ENCODE results near the gene KCNMA1. TPM values are rescaled to one million over a fixed set of nuclear protein-coding genes. Genes with fewer than 3 reads are reported as not detected.

KCNMA1 gene
- total RNA-seq, 1 donor, result 77.8 TPM

DNA sequence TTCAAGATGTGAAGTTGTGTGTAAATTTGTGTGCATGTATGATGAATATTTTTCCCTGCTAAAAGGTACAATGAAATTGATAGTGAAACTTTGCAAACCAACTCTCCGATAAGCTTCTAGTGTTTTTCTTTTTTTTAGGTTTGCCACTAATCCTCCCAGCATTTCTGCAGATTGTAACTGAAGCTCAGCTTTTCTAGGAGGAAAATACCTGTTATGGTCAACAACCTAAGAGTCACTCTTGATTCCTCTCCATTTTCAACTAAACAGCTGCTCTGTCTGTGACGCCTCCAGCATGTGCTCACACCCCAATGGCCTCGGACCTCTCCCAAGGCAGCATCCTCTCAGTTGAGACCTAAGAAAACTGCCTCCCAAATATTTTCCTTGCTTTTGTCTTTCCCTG is 406.2 kb downstream of the KCNMA1 start:
- DNase-seq (ENCODE audit: insufficient read length, low spot score, missing footprints), result no peak
- Histone ChIP-seq H3K4me1 (ENCODE audit: insufficient read depth, low read length) (peaks cover 18% of the 10 kb centered on the region), H3K36me3 (ENCODE audit: insufficient read depth, low read length) (no peaks in the 10 kb centered on the region), H3K4me2 (ENCODE audit: insufficient read depth, low read length) (no peak overlapping the region), H3K27me3 (ENCODE audit: insufficient read depth, low read length) (no peaks in the 10 kb centered on the region), H3K9me3 (ENCODE audit: low read depth, low read length) (no peaks in the 10 kb centered on the region), H3K4me3 (ENCODE audit: insufficient read depth, low read length) (no peak overlapping the region), H4K20me1 (ENCODE audit: insufficient read depth, low read length) (no peaks in the 10 kb centered on the region), H2AFZ (ENCODE audit: low read length) (no peak overlapping the region), H3K27ac (ENCODE audit: low read depth, low read length) (no peak overlapping the region), H3K79me2 (ENCODE audit: insufficient read depth, low read length) (no peaks in the 10 kb centered on the region)
- TF ChIP-seq, protein P1, sequence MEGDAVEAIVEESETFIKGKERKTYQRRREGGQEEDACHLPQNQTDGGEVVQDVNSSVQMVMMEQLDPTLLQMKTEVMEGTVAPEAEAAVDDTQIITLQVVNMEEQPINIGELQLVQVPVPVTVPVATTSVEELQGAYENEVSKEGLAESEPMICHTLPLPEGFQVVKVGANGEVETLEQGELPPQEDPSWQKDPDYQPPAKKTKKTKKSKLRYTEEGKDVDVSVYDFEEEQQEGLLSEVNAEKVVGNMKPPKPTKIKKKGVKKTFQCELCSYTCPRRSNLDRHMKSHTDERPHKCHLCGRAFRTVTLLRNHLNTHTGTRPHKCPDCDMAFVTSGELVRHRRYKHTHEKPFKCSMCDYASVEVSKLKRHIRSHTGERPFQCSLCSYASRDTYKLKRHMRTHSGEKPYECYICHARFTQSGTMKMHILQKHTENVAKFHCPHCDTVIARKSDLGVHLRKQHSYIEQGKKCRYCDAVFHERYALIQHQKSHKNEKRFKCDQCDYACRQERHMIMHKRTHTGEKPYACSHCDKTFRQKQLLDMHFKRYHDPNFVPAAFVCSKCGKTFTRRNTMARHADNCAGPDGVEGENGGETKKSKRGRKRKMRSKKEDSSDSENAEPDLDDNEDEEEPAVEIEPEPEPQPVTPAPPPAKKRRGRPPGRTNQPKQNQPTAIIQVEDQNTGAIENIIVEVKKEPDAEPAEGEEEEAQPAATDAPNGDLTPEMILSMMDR (IDR thresholded peaks at IDR 0.05; ENCODE audit: extremely low read depth, low read depth, low read length), result no peak

DNA sequence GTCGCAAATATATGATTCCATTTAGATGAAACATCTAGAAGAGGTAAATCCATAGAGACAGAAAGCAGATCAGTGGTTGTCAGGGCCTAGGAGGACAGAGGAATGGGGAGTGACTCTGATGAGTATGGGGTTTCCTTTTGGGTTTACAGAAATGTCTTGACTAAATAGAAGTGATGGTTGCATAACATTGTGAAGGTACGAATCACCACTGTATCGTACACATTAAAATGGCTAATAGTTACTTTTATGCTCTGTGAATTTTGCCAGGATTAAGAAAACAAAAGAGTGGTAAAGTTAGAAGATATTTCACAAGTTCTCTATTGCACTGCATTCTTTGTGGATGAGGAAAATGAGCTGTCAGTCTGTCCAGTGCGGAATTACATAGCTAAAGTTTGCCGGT is 407.4 kb downstream of the KCNMA1 start:
- TF ChIP-seq, protein P1 (IDR thresholded peaks at IDR 0.05; ENCODE audit: extremely low read depth, low read depth, low read length), result no peak
- Histone ChIP-seq H3K4me3 (ENCODE audit: insufficient read depth, low read length) (no peak overlapping the region), H3K9me3 (ENCODE audit: low read depth, low read length) (no peaks in the 10 kb centered on the region), H3K27ac (ENCODE audit: low read depth, low read length) (peak overlapping the region; percentile 69), H3K4me2 (ENCODE audit: insufficient read depth, low read length) (peak overlapping the region; percentile 40), H3K36me3 (ENCODE audit: insufficient read depth, low read length) (no peaks in the 10 kb centered on the region), H3K79me2 (ENCODE audit: insufficient read depth, low read length) (no peaks in the 10 kb centered on the region), H4K20me1 (ENCODE audit: insufficient read depth, low read length) (no peaks in the 10 kb centered on the region), H2AFZ (ENCODE audit: low read length) (peak overlapping the region; percentile 74), H3K4me1 (ENCODE audit: insufficient read depth, low read length) (peaks cover 18% of the 10 kb centered on the region), H3K27me3 (ENCODE audit: insufficient read depth, low read length) (no peaks in the 10 kb centered on the region)
- peak; percentile 26 for DNase-seq (ENCODE audit: insufficient read length, low spot score, missing footprints)

DNA sequence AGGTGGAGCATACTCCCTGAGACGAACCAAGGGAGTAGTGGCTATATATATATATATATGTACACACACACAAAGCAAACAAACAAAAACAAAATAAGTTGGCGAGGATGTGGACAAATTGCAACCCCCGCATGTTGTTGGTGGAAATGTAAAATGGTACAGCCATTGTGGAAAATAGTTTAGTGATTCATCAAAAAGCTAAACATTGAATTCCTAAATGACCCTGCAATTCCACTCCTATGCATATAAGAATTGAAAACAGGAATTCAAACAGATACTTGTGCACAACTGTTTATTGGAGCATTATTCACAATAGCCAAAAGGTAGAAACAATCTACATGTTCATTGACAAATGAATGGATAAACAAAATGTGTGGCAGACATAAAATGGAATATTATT is 407.9 kb downstream of the KCNMA1 start:
- Histone ChIP-seq H3K27ac (ENCODE audit: low read depth, low read length) (peak overlapping the region; percentile 69), H3K4me2 (ENCODE audit: insufficient read depth, low read length) (peak overlapping the region; percentile 40), H3K4me1 (ENCODE audit: insufficient read depth, low read length) (peaks cover 18% of the 10 kb centered on the region), H3K27me3 (ENCODE audit: insufficient read depth, low read length) (no peaks in the 10 kb centered on the region), H3K9me3 (ENCODE audit: low read depth, low read length) (no peaks in the 10 kb centered on the region), H2AFZ (ENCODE audit: low read length) (no peak overlapping the region), H3K4me3 (ENCODE audit: insufficient read depth, low read length) (no peak overlapping the region), H3K79me2 (ENCODE audit: insufficient read depth, low read length) (no peaks in the 10 kb centered on the region), H4K20me1 (ENCODE audit: insufficient read depth, low read length) (no peaks in the 10 kb centered on the region), H3K36me3 (ENCODE audit: insufficient read depth, low read length) (no peaks in the 10 kb centered on the region)
- peak; percentile 8 for DNase-seq (ENCODE audit: insufficient read length, low spot score, missing footprints)
- TF ChIP-seq, protein P1 (IDR thresholded peaks at IDR 0.05; ENCODE audit: extremely low read depth, low read depth, low read length), result no peak

DNA sequence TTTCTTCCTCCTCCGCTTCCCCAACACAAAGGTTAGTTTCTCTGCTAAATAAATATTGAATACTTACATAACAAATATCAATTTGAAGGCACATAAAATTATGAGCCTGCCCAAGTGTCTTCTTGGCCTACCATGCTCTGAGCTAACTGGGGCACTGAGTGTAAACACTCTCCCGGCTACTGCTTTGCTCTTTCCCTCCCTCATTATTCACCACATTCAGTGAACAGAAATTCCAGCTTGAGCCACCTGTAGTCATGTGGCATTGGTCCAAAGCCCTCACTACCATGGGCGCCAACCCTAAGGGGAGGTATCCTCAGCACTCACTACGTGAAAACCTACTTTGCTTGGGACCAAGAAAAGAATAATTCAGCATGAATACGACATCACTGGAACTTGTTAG is 409.0 kb downstream of the KCNMA1 start:
- H3K4me1 ChIP-seq (ENCODE audit: insufficient read depth, low read length), result peaks cover 18% of the 10 kb centered on the region
- H3K27ac ChIP-seq (ENCODE audit: low read depth, low read length), result no peak overlapping the region
- H3K4me2 ChIP-seq (ENCODE audit: insufficient read depth, low read length), result no peak overlapping the region
- TF ChIP-seq, protein P1 (IDR thresholded peaks at IDR 0.05; ENCODE audit: extremely low read depth, low read depth, low read length), result no peak
- no peaks in the 10 kb centered on the region for H3K27me3 ChIP-seq (ENCODE audit: insufficient read depth, low read length)
- no peak overlapping the region for H2AFZ ChIP-seq (ENCODE audit: low read length)
- no peaks in the 10 kb centered on the region for H3K9me3 ChIP-seq (ENCODE audit: low read depth, low read length)
- no peak overlapping the region for H3K4me3 ChIP-seq (ENCODE audit: insufficient read depth, low read length)
- no peaks in the 10 kb centered on the region for H4K20me1 ChIP-seq (ENCODE audit: insufficient read depth, low read length)
- H3K36me3 ChIP-seq (ENCODE audit: insufficient read depth, low read length), result no peaks in the 10 kb centered on the region
- no peaks in the 10 kb centered on the region for H3K79me2 ChIP-seq (ENCODE audit: insufficient read depth, low read length)
- DNase-seq (ENCODE audit: insufficient read length, low spot score, missing footprints), result no peak

Data from osteoblast (primary cell).